ENCODE results near the gene GAGE12J.
"Not testable (repeated sequence)": the region's sequence is repeated elsewhere in the genome, so short reads cannot be mapped to it uniquely, and the experiment has no call there.

Gene GAGE12J

GRCh38 chrX:49310371-49310770 is 11.5 kb upstream of the GAGE12J start:
- DNase-seq (ENCODE audit: low spot score): no peak

DNA sequence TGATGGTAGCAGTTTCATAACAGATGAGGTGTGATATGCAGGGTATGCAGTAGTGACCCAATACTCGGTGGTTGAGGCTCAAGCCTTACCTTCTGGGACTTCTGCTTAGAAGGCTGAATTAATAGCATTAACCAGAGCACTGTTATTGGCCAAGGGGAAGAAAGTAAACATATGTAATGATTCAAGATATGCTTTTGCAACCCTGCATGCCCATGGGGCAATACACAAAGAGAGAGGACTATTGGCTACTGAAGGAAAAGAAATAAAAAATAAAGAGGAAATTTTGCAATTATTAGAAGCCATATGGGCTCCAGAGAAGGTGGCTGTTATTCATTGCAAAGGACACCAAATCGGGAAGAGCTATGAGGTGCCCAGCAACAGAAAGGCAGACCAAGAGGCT is 9.7 kb upstream of the GAGE12J start:
- no peak for DNase-seq (ENCODE audit: low spot score)

- no peak for DNase-seq (ENCODE audit: low spot score)
These were observed 5.8 kb upstream of the GAGE12J start for GRCh38 chrX:49316085-49316484.

DNA sequence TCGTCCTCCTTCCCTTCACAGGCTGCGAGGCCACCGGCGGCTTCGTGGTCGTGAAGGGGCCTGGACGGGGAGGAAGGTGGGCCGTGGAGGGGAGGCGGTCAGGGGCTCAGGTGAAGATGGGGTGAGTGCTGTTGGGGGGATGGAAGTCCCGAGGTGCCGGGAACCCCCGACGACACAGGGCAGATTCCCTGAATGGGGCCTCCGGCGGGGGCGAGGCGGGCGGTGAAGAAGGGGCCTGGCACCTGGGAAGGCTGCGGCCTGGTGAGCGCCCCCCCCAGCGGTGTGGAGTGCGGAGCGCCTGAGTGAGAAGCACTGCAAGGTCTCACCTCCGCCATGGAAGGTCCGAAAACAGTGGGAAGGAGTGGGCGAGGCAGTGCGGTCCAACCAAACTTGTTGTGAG is 429 bp downstream of the GAGE12J start:
- not testable (repeated sequence) for DNase-seq (ENCODE audit: low spot score)

- not testable (repeated sequence) for DNase-seq (ENCODE audit: low spot score)
These were observed 1.9 kb downstream of the GAGE12J start for GRCh38 chrX:49323735-49324134.

GRCh38 chrX:49330421-49330820 is 8.6 kb downstream of the GAGE12J start:
- not testable (repeated sequence) for DNase-seq (ENCODE audit: low spot score)

- DNase-seq (ENCODE audit: low spot score): not testable (repeated sequence)
These were observed 9.4 kb downstream of the GAGE12J start, which contains the start of gene GAGE13 for GRCh38 chrX:49331282-49331681. TSS of gene GAGE13 (plus strand) at chrX:49331582. CDS start at chrX:49332738, 1,156 bp downstream.

DNA sequence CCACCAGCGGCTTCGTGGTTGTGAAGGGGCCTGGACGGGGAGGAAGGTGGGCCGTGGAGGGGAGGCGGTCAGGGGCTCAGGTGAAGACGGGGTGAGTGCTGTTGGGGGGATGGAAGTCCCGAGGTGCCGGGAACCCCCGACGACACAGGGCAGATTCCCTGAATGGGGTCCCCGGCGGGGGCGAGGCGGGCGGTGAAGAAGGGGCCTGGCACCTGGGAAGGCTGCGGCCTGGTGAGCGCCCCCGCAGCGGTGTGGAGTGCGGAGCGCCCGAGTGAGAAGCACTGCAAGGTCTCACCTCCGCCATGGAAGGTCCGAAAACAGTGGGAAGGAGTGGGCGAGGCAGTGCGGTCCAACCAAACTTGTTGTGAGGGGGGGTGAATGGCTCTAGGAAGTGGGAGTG is 10.0 kb downstream of the GAGE12J start:
- DNase-seq (ENCODE audit: low spot score): not testable (repeated sequence)

- not testable (repeated sequence) for DNase-seq (ENCODE audit: low spot score)
These were observed 19.6 kb downstream of the GAGE12J start for GRCh38 chrX:49341449-49341848.

DNA sequence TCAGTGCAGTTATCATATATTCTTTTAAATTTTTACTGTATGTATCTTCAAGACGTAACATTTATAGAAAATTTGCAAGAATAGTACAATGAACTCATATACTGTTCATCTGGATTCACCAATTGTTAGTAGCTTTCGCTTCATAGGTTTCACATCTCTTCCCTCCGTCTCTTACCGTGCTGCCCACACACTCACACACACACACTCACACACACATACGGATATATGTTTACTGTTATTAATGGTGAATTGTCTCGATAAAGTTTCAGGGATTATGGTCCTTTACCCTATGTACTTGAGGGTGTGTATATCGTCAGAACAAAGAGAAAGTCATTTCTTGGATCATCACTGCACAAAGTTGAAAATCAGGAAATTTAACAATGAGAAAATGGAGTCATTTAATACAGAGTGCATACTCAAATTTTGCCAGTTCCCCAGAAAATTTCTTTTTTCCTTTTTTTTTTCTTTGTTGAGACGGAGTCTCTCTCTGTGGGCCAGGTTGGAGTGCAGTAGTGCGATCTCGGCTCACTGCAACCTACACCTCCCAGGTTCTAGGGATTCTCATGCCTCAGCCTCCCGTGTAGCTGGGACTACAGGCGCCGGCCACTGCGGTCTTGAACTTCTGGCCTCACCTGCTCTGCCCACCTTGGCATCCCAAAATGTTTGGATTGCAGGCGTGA is 22.8 kb downstream of the GAGE12J start:
- DNase-seq (ENCODE audit: low spot score): not testable (repeated sequence)

- DNase-seq (ENCODE audit: low spot score): not testable (repeated sequence)
These were observed 23.6 kb downstream of the GAGE12J start for GRCh38 chrX:49345402-49345801.

- DNase-seq (ENCODE audit: low spot score): not testable (repeated sequence)
These were observed 24.3 kb downstream of the GAGE12J start for GRCh38 chrX:49346150-49346549.

Measured in iPS-NIHi11 (cell line).